NCI-H1092 treated with DMSO at 0.1 percent for 48 hours (cell line): ENCODE results near the gene PTGDS.

ENCODE experiments used
- DNase-seq: peaks from one replicate; lab custom pipeline; 2025; lab: John Stamatoyannopoulos, UW

The PTGDS gene

GRCh38 chr9:136957901-136958300 lies 19.4 kb upstream of the PTGDS start:
- DNase-seq, result no peak

GRCh38 chr9:136958473-136958872 lies 18.8 kb upstream of the PTGDS start:
- no peak for DNase-seq

GRCh38 chr9:136958898-136959850 lies 18.1 kb upstream of the PTGDS start:
- no peak for DNase-seq

- no peak for DNase-seq
Observed at GRCh38 chr9:136960212-136960937, 16.9 kb upstream of the PTGDS start.

- no peak for DNase-seq
Observed at GRCh38 chr9:136960938-136961275, 16.4 kb upstream of the PTGDS start.

- no peak for DNase-seq
Observed at GRCh38 chr9:136961279-136962065, 15.8 kb upstream of the PTGDS start.

- DNase-seq, result no peak
Observed at GRCh38 chr9:136962163-136962562, 15.1 kb upstream of the PTGDS start.

- no peak for DNase-seq
Observed at GRCh38 chr9:136962701-136963248, 14.5 kb upstream of the PTGDS start.

- DNase-seq, result no peak
Observed at GRCh38 chr9:136963341-136963740, 14.0 kb upstream of the PTGDS start.

GRCh38 chr9:136963751-136964150 lies 13.6 kb upstream of the PTGDS start:
- no peak for DNase-seq

GRCh38 chr9:136964171-136964689 lies 13.1 kb upstream of the PTGDS start:
- DNase-seq, result no peak

- no peak for DNase-seq
Observed at GRCh38 chr9:136964833-136965422, 12.4 kb upstream of the PTGDS start.

- no peak for DNase-seq
Observed at GRCh38 chr9:136965771-136966484, 11.4 kb upstream of the PTGDS start.

- no peak for DNase-seq
Observed at GRCh38 chr9:136968333-136969127, 8.8 kb upstream of the PTGDS start.

- DNase-seq, result no peak
Observed at GRCh38 chr9:136969150-136969549, 8.2 kb upstream of the PTGDS start.

GRCh38 chr9:136969774-136970173 lies 7.5 kb upstream of the PTGDS start:
- no peak for DNase-seq

- no peak for DNase-seq
Observed at GRCh38 chr9:136970361-136970760, 6.9 kb upstream of the PTGDS start.

GRCh38 chr9:136971746-136972145 lies 5.6 kb upstream of the PTGDS start:
- DNase-seq, result no peak

GRCh38 chr9:136972335-136972734 lies 5.0 kb upstream of the PTGDS start:
- DNase-seq, result no peak

GRCh38 chr9:136972743-136973142 lies 4.6 kb upstream of the PTGDS start:
- DNase-seq, result no peak
